Measurements from ENCODE around the gene SEMA3F.

GRCh38 chr3:50183755-50184154, 28.6 kb downstream of the SEMA3F start:
- TF ChIP-seq CTCF (conservative IDR thresholded peaks at IDR 0.05; ENCODE audit: low read depth in 2 of 2) (no peak), POLR2AphosphoS5 (IDR thresholded peaks at IDR 0.05; ENCODE audit: low read depth) (no peak), NANOG (IDR thresholded peaks at IDR 0.05; ENCODE audit: borderline replicate concordance) (no peak), EZH2 (IDR thresholded peaks at IDR 0.05; ENCODE audit: low read depth, unreplicated experiment) (no peak), CREB1 (CRISPR knock-in tag; IDR thresholded peaks at IDR 0.05; ENCODE audit: low read depth) (no peak), JUNB (IDR thresholded peaks at IDR 0.05; ENCODE audit: unreplicated experiment) (no peak), EZH2phosphoT487 (IDR thresholded peaks at IDR 0.05; ENCODE audit: unreplicated experiment) (no peak), REST (IDR thresholded peaks at IDR 0.05; ENCODE audit: unreplicated experiment) (no peak), ZNF331 (CRISPR knock-in tag; IDR thresholded peaks at IDR 0.05; ENCODE audit: low read depth) (no peak), STAT1 (IDR thresholded peaks at IDR 0.05; ENCODE audit: unreplicated experiment) (no peak), ZNF114 (CRISPR knock-in tag; IDR thresholded peaks at IDR 0.05) (no peak), ZNF462 (CRISPR knock-in tag; IDR thresholded peaks at IDR 0.05) (no peak), ETS1 (IDR thresholded peaks at IDR 0.05) (no peak)

All from GM23338 (cell line).